Activated gamma-delta T cell (primary cell): Measurements from ENCODE around the gene KLF4.
"Not testable (repeated sequence)": the region's sequence is repeated elsewhere in the genome, so short reads cannot be mapped to it uniquely, and the experiment has no call there.

Source experiments
- DNase-seq: peaks from one replicate; lab custom pipeline; 2025; lab: John Stamatoyannopoulos, UW
- total RNA-seq, 2 donors: gene quantifications; one replicate each; lab custom pipeline; 2026; lab: John Stamatoyannopoulos, UW

KLF4 gene
- total RNA-seq: 1.8 to 5.8 reads per million in 2 donors

DNA sequence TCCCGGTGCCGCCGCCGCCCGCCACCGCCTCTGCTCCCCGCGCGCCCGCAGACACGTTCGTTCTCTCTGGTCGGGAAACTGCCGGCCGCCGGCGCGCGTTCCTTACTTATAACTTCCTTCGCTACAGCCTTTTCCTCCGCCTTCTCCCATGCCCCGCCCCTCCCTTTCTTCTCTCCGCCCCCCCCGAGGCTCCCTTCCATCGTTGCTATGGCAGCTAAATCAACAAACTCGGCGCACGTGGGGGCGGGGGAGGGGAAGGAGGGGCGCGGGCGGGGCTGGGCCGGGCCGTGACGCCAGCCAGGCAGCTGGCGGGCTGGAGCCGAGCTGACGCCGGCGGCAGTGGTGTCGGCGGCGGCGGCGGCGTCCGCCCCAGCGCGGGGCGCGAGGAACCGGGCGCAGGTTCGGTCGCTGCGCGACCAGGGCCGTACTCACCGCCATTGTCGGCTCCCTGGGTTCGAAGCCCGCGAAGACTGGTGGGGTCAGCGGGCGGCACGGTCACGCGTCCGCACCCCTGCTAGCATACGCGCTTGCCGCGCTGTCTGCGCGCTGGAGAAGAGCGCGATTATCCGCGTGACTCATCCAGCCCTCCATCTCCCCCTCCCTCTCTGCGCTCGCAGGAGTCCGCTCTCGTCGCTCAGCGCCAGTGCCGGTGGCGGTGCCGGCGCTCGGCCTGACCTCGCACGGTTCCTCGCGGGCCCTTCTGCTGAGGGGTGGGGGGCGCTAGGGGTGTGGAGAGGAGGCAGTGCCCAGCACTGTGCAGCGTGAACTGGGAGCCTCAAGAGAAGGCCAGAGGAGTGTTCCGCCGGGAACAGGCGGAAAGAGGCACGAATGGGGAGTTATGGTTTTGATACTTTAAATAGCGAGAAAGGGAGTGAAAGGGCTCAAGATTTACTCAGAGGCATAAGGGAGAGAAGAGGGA, at the start of gene KLF4:
TSS of gene KLF4 (minus strand) at position 83 of the 919 bp plus-strand sequence. CDS start 597 bp downstream, outside the sequence.
- no peak for DNase-seq

DNA sequence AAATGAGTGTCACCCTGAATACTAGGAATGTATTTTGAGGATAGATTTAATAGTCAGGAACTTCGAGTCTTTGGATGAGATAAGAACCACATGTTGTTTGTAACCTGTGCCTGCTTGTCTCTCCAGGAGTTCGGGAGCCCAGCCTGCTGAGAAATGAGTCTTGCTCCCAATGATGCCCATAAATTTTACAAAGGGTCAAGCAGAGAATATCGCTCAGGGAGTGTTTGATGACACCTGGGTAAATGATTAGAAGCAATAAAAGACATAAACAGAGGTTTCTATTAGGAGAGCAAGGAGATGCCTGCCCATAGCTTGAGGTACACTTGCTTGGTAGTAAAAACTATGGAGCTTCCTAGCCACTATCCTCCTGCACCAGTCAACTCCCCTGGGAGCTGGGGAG, 46.9 kb upstream of the KLF4 start:
- no peak for DNase-seq

DNA sequence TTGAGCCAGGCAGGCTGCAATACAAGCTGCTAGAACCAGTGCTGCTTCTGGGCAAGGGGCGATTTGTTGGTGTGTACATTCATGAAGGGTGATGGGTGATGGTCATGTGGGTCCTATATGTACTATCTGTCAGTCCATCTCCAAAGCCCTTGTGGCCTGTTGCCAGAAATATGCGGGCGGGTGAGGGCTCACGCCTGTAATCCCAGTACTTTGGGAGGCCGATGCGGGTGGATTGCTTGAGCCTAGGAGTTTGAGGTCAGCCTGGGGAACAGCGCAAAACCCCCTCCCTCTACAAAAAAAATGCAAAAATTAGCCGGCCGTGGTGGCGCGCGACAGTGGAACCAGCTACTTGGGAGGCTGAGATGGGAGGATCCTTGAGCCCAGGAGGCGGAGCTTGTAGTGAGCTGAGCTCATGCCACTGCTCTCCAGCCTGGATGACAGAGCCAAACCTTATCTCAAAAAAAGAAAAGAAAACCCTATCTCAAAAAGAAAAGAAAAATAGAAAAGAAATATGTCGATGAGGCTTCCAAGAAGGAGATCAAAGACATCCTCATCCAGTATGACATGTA, 45.0 kb upstream of the KLF4 start:
- no peak for DNase-seq

DNA sequence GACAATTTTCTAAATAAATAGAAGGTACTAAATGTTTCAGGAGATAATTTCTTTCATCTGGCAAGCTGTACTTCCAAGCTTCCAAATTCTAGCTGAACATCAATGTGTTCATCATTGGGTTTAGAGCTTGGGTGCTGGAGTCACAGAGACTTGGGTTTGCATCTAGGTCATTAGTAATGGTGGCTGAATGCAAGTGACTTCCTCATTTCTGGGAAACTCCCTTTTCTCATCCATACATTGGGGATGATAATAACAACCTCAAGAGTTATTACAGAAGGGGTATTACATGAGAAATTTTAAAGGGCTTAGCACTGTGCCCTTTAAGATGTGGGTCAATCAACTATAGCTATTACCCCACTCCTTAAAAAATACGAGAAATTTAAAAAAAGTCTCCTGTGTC, 41.1 kb upstream of the KLF4 start:
- DNase-seq: no peak

DNA sequence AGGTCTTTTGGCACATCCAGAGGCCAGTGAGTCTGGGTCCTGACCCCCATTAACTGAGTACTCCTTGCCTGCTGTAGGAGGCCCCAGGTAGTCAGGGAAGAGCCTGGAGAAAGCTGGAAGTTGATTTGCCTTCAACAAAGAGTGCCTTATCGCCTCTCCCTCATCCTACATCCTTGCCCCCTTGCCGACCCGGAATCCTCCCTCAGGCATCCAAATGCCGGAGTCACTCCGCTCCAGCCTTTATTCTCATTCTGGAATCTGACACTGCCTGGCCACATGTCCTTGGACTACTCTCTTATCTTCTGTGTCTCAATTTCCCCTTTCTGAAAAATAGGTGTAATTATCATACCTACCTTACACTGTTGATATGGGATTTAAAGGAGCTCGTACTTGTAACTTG, 39.1 kb upstream of the KLF4 start:
- no peak for DNase-seq

DNA sequence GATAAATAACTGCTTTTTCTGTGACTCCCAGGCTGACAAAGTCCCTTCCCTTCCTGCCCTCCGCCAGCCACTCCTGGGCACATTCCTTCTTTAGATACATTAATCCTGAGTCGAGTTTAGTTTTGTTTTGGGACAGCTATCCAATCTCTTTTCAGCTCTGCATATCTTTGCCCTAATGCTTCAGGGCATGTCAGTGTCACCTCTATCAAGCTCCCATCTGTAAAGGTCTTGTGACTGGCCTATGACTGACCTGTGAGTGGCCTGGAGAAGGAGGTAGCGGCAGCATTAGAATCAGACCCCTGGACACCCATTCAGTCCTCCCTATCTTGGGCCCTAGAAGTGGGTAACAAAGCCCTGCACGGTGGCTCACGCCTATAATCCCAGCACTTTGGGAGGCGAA, 34.0 kb upstream of the KLF4 start:
- no peak for DNase-seq

DNA sequence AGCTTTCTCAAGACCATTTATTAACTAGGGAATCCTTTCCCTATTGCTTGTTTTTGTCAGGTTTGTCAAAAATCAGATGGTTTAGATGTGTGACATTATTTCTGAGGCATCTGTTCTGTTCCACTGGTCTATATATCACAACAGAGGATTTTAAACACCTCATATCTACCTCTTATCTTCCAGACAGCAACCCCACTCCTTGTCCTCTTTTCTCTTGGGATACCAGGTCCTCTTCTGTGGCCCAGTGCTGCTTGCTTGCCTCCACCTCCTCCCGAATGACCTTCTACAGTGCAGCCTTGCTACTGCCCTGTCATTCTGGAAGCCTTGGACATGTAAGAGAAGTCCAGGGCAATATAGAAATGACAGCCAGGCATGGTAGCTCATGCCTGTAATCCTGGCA, 30.6 kb upstream of the KLF4 start:
- DNase-seq: no peak

DNA sequence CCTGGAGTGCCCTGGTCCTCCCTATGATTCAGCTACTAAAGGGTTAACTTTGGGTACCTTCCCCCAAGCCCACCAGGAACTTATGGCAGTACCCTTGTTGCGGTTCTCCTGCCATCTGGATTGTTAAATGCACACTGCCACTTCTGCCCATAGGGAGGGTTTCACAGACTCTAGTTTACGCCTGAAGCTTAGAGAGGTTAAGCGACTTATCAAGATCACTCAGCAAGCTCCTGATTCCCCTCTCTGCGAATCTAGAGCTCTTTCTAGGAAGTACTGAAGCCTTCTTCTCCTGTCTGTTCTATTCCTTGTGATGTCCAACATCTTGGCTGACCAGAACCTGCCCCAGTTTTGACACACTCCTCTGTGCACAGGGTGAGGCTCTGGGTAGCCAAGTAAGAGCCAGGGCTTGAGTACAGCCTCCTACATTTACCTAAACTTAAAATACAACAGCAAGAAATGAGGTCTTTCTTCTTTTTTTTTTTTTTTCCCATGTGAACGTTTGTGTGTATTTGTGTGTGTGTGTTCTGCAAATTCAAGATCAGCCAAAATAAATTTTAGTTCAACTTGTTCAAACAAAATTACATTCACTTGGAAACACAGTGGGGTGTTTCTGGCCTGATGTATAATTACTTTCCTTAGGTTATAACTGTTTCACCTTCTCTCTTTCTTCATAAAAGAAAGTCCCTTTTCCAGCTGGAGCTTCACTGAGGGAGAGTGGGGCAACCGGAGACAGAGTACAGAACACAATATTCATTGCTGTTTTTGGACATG, 28.7 kb upstream of the KLF4 start:
- DNase-seq: no peak

DNA sequence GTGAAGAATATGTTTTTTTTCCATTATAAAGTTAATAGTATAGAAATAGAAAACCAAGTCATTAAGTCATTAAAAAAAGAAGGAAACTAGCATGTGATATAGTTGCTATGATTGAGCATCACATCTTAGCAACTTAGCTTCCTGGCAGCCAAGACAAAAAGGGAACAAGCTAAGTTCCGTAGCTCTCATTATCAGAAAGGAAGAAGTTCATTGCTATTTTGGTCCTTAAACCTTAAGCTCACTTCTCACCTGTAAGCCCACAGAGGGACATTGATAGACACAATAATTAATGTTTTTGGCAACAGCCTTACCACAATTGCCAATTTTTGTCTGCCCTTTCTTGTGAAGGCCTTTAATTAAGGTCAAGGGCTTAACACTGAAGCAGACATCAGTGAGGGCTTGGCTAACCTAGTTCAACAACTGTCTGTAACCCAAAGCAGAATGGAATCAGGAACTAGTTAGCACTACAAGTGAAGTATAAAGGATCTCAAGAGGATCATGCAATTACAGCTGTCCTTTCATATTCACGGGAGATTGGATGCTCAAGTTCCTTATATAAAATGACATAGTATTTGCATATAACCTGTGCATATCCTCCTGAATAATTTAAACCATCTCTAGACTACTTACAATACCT, 24.0 kb upstream of the KLF4 start:
- DNase-seq: no peak

DNA sequence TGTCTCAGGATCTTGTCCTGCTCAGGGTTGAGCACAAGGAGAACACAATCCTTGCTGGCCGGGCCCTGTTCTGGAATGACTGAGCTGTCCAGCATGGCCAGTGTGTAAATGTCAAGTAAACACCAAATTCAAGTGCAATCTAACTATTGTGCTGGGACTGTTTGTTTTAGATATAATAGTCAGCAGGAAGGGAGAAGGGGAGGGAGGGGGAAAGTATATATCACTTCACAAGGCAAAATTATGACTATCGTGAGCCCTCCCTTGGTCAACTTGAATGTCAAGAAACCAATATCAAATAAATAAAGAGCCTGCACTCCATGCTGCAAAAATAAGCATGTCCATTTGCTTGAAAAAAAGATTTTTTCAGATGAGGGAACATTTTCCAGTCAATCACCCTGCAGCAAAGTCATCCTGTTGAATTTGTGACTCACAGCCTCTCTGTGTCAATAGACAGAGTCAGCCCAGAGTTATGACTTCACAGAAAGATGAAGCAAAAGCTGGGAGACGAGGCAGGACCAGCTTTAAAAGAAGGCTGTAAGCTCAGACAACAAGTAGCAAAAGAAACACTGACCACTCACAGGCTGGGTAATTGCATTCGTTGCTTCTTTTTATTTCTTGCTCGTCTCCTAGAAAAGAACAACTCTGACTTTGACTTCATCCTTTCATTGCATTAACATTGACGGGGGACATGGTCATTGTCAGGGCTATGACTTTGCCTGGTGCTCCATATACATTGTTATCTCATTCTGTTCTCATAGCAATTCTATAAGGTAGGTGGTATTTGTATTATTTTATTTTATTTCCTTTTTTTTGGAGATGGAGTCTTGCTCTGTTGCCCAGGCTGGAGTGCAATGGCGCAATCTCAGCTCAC, 15.3 kb upstream of the KLF4 start:
- DNase-seq: no peak

DNA sequence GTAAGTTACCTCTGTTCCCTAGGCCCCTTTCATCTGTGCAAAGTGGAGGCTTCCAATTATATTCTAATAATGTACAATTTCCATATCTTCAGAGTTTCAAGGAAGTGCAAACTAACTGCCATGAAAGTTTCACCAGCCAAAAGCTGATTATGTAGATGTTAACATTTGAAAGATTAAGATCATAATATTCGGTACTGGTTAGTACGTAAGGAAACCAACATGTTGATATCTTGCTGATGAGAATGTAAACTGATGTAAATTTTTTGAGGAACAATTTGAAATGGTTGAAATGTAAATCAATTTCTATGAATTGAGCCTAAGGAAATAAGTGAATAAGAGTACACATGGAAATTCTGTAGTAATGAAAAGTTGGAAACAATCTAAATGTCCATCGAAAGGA, 12.9 kb upstream of the KLF4 start:
- no peak for DNase-seq

DNA sequence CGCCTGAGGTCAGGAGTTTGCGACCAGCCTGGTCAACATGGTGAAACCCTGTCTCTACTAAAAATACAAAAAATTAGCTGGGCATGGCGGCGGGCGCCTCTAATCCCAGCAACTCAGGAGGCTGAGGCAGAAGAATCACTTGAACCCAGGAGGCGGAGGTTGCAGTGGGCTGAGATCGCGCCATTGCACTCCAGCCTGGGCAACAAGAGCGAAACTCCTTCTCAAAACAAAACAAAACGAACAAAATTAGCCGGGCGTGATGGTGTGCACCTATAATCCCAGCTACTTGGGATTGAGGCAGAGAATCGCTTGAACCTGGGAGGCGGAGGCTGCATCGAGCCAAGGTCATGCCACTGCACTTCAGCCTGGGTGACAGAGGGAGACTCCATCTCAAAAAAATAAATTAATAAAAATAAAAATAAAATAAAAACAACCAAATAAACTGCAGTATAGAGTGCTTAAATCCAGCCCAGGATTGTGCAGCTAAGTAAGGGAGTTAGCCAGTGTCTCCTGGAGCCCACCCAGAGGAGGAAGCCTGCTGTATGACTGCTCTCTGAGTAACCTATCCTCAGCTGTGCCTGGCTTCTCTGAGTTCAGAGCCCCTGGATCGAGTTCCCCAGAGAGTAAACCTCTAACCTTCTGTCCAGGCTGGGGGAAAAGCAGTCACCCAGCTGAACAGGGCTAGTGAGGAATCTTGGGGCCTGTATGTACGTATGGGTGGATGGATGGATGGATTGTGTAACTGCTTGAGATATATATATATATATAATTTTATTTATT, 11.0 kb upstream of the KLF4 start:
- not testable (repeated sequence) for DNase-seq

DNA sequence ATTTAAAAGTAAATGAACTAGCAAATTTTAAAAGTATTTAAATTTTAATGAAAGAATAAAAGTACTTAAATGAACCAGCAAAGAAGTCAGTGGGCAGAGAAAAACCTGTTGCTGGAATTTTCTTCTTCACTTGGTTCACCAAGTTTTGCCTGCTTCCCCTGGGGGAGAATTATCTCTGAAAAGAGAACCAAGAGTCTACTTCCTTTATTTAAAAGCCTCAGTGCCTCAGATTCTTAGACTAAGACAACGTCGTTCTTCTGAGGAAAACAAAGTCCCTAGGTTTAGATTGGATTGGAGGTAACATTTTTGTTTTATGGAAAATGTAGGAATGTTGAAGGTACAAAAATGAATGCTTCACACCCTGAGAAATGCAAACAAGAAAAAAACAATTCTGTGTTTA, 7.4 kb upstream of the KLF4 start:
- DNase-seq: no peak

DNA sequence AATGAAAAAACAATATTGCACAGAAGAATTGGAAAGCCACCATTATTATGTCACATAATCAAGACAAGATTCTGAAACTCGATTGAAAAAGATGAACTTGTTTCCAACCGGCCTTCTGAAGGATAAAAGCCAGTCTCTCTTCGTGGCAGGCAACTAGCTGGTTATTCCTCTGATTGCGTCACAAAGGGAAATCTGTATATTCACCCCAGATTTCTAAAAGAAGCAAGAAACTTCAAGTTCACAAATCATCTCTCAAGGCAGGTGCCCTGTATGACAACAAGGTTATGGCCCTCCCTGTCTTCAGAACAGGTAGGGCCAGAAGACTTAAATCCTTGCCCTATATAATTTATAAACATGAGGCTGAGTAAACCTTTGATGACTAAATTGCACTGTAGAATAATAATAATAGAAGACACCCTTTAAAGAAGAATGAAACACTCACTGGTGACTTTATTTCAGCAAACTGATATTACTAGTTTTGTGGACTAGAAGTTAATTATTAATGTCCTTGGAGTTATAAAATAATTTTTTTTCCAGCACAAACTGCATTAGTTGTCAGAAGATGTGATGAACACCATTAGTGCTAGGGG, 2.9 kb upstream of the KLF4 start:
- no peak for DNase-seq

DNA sequence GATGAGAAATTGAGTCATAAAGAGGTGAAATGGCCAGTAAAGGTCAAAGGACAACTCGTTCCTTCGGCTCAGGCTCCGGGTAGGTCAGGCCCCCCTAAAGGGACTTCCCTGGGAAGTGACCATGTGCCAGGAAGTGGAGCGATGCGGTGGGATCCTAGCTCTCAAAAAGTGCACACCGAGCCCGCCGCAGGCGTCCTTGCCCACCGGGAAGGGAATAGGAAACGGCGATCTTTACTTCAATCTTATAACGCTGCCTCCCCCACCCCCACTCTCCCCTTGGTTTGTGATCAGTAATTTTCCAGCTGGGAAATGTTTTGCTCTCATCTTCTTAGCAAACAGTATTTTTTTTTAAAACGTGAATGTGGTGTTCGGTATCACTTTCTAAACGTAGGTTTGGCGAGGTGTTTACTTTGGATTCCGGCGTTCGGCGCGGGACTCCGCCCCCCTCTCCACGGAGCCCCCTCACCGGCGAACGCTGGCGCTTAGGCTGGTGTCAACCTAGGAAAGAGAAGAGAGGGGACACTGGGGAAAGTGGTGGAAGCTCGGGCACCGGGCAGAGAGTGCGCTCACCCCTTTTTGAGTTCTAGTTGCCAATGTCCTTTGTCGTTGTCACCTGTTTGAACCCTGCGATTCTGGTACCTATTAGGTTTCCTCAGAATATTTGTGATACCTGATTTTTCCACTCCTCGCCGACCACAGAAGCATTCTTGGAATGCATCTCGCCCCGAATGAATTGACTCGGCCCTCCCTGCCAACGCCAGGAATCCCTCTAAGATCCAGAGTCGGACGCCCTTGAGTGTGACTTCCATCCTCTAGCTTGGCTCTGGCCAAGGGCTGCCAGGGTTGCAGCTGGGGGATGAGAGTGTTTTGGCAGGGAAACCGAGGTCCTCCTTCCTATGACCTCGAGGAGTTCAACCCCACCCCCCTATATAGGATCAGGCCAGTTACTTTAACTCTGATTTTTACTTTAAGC, 1.8 kb upstream of the KLF4 start:
- no peak for DNase-seq

DNA sequence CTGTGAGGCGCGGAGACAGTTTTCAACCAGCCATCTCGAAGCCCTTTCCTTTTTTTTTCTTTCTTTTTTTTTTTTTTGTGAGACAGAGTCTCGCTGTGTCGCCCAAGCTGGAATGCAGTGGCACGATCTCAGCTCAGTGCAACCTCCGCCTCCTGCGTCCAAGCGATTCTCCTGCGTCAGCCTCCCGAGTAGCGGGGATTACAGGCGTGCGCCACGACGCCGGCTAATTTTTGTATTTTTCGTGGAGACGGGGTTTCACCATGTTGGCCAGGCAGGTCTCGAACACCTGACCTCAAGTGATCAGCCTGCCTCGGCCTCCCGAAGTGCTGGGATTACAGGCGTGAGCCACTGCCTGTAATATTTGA, 1.0 kb upstream of the KLF4 start:
- not testable (repeated sequence) for DNase-seq

DNA sequence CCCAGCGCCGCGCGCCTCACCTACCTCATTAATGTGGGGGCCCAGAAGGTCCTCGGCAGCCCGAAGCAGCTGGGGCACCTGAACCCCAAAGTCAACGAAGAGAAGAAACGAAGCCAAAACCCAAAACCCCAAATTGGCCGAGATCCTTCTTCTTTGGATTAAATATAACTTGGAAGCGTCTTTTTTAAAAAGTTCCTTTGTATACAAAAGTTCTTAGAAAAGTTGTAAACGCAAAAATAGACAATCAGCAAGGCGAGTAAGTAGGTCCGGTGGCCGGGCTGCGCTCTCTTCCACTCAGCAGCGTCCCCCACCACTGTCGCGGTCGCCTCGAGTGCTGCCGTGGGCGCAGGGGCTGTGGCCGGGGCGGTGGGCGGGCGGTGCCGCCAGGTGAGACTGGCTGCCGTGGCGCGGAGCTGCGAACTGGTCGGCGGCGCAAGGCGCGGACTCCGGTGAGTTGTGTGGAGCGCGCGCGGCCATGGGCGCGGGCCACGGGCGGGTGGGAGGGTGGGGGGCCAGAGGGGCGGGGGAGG, 360 bp downstream of the KLF4 start:
- DNase-seq: no peak

DNA sequence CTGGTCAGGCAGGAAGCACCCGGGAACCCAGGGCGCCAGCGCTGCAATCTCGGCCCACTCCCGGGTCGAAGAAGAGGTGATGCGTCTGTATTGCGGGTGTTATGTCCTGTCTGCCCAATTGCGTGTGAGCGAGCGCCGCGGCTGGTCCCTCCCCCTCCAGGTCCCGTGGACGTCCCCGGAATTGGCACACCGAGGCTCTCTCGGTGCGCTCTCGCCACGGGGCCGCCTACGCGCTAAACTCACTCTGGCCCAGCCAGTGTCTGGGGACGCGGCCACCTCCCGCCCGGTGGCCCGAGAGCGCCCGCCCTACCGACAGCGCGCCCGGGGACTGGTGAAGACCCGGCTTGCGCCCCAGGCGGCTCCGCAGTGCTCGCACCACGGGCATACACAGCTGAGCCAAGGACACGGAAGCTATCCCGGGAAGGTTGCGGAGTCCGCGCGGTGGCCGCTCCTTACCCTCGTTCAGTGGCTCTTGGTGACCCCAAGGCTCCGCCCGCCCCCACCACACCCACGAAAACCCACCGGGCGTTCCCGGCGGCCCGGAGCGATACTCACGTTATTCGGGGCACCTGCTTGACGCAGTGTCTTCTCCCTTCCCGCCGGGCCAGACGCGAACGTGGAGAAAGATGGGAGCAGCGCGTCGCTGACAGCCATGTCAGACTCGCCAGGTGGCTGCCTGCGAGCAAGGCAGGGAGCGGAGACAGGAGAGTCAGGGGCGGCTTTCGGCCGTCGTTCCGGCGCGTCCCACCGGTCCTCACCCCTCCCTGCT, 1.0 kb downstream of the KLF4 start:
- no peak for DNase-seq
